H7 (cell line): ENCODE measurements around the gene ADAT2. TPM values are rescaled to one million over a fixed set of nuclear protein-coding genes. Genes with fewer than 3 reads are reported as not detected.
"Not testable (repeated sequence)": the region's sequence is repeated elsewhere in the genome, so short reads cannot be mapped to it uniquely, and the experiment has no call there.

Experiments
- DNase-seq: peaks from one replicate; pipeline ENCODE4 v3.0.0; 2012
- H3K27me3 ChIP-seq: 2 replicates; pipeline ENCODE4 v1.6.0; 2011; ENCODE audit warnings: mild to moderate bottlenecking, low read length; ENCODE audit not compliant: control insufficient read depth, insufficient read depth
- H3K36me3 ChIP-seq: replicated peaks from 2 replicates; pipeline ENCODE4 v1.5.1; 2011; ENCODE audit warnings: low read length; ENCODE audit not compliant: control insufficient read depth, insufficient read depth
- H3K4me3 ChIP-seq: 2 replicates; pipeline ENCODE4 v1.5.1; 2011; ENCODE audit warnings: low read depth, mild to moderate bottlenecking, control low read depth, low read length, moderate library complexity; ENCODE audit not compliant: insufficient read depth
- total RNA-seq: library from RNA; depleted of rRNA; stranded (reverse); fragments of >200 nt; shearing (Covaris generic); gene quantifications from 2 replicates; pipeline ENCODE4 v1.2.3, GENCODE V29; 2014; rRNA removed

Gene ADAT2
- total RNA-seq: 3.8 and 9.1 TPM in 2 replicates

- Histone ChIP-seq H3K4me3 (peak within 1 kb of the TSS; percentile 79), H3K27me3 (no peaks in the 10 kb centered on the region), H3K36me3 (no peaks in the 10 kb centered on the region)
- peak; percentile 90 for DNase-seq
Observed at GRCh38 chr6:143450453-143451371, at the start of gene ADAT2, which contains the start of gene PEX3. Gene ADAT2 (minus strand): TSS chr6:143450695. CDS start chr6:143450658, 37 bp downstream. Gene PEX3 (plus strand): TSS chr6:143450805. CDS start chr6:143451043, 238 bp downstream.

- H3K27me3 ChIP-seq: no peaks in the 10 kb centered on the region
- H3K4me3 ChIP-seq: no peak overlapping the region
- peaks cover 9% of the 10 kb centered on the region for H3K36me3 ChIP-seq
- DNase-seq: no peak
Observed at GRCh38 chr6:143498428-143498827, 47.9 kb upstream of the ADAT2 start.

- H3K36me3 ChIP-seq: peaks cover 7% of the 10 kb centered on the region
Observed at GRCh38 chr6:143496974-143497373, 46.5 kb upstream of the ADAT2 start.

GRCh38 chr6:143490775-143491174 is 40.3 kb upstream of the ADAT2 start:
- no peaks in the 10 kb centered on the region for H3K27me3 ChIP-seq
- no peak overlapping the region for H3K4me3 ChIP-seq
- peaks cover 1% of the 10 kb centered on the region for H3K36me3 ChIP-seq
- DNase-seq: no peak

More at GRCh38 chr6:143496974-143497373, 46.5 kb upstream of the ADAT2 start:
- Histone ChIP-seq H3K4me3 (no peak overlapping the region), H3K27me3 (no peaks in the 10 kb centered on the region)
- DNase-seq: no peak

GRCh38 chr6:143490244-143490643 is 39.7 kb upstream of the ADAT2 start:
- Histone ChIP-seq H3K27me3 (no peaks in the 10 kb centered on the region), H3K36me3 (no peaks in the 10 kb centered on the region; the same call in 1 of the 2 replicates), H3K4me3 (no peak overlapping the region)
- DNase-seq: no peak

GRCh38 chr6:143486752-143487151 is 36.3 kb upstream of the ADAT2 start:
- H3K4me3 ChIP-seq: no peak overlapping the region
- DNase-seq: no peak
- H3K27me3 ChIP-seq: no peaks in the 10 kb centered on the region
- no peaks in the 10 kb centered on the region for H3K36me3 ChIP-seq

- DNase-seq: no peak
- no peaks in the 10 kb centered on the region for H3K36me3 ChIP-seq
- H3K27me3 ChIP-seq: no peaks in the 10 kb centered on the region
- no peak overlapping the region for H3K4me3 ChIP-seq
Observed at GRCh38 chr6:143485967-143486366, 35.5 kb upstream of the ADAT2 start.

GRCh38 chr6:143482593-143482992 is 32.1 kb upstream of the ADAT2 start:
- Histone ChIP-seq H3K27me3 (no peaks in the 10 kb centered on the region), H3K36me3 (no peaks in the 10 kb centered on the region)
- no peak for DNase-seq

GRCh38 chr6:143478479-143479062 is 28.1 kb upstream of the ADAT2 start:
- Histone ChIP-seq H3K4me3 (no peak overlapping the region), H3K36me3 (no peaks in the 10 kb centered on the region), H3K27me3 (no peaks in the 10 kb centered on the region)
- DNase-seq: no peak

More at GRCh38 chr6:143482593-143482992, 32.1 kb upstream of the ADAT2 start:
- H3K4me3 ChIP-seq: no peak overlapping the region

- no peaks in the 10 kb centered on the region for H3K36me3 ChIP-seq
- DNase-seq: no peak
- H3K4me3 ChIP-seq: no peak overlapping the region
- no peaks in the 10 kb centered on the region for H3K27me3 ChIP-seq
Observed at GRCh38 chr6:143476545-143476944, 26.1 kb upstream of the ADAT2 start.

- DNase-seq: no peak
- Histone ChIP-seq H3K36me3 (no peaks in the 10 kb centered on the region), H3K4me3 (no peak overlapping the region), H3K27me3 (no peaks in the 10 kb centered on the region)
Observed at GRCh38 chr6:143471822-143472221, 21.3 kb upstream of the ADAT2 start.

- not testable (repeated sequence) for H3K27me3 ChIP-seq, H3K4me3 ChIP-seq, DNase-seq, H3K36me3 ChIP-seq
Observed at GRCh38 chr6:143468823-143469222, 18.3 kb upstream of the ADAT2 start.

GRCh38 chr6:143468026-143468425 is 17.5 kb upstream of the ADAT2 start:
- Histone ChIP-seq H3K27me3 (no peaks in the 10 kb centered on the region), H3K36me3 (no peaks in the 10 kb centered on the region), H3K4me3 (no peak overlapping the region)
- no peak for DNase-seq

GRCh38 chr6:143465546-143465945 is 15.1 kb upstream of the ADAT2 start:
- Histone ChIP-seq H3K4me3 (no peak overlapping the region), H3K27me3 (no peaks in the 10 kb centered on the region), H3K36me3 (no peaks in the 10 kb centered on the region)
- no peak for DNase-seq
